H9 (cell line): ENCODE results near the gene SLC5A1. TPM values are rescaled to one million over a fixed set of nuclear protein-coding genes. Genes with fewer than 3 reads are reported as not detected.

Experiments
- DNase-seq: peaks from one replicate; pipeline ENCODE4 v3.0.0-alpha.2; 2017
- H2AFZ ChIP-seq: one replicate; pipeline ENCODE4 v1.6.1; 2013; ENCODE audit warnings: mild to moderate bottlenecking, low read length, control low read depth, moderate library complexity
- H2AK5ac ChIP-seq: 2 replicates; pipeline ENCODE4 v1.6.1; 2013; ENCODE audit warnings: low read length, control low read depth, mixed read lengths; ENCODE audit not compliant: insufficient read length
- H2BK120ac ChIP-seq: one replicate; pipeline ENCODE4 v1.6.1; 2013; ENCODE audit warnings: low read depth, mild to moderate bottlenecking, low read length, control low read depth, inconsistent platforms; ENCODE audit not compliant: poor library complexity, severe bottlenecking
- H2BK12ac ChIP-seq: 2 replicates; pipeline ENCODE4 v1.6.1; 2013; ENCODE audit warnings: low read length, control low read depth, mixed read lengths, low read depth; ENCODE audit not compliant: insufficient read length
- H2BK15ac ChIP-seq: 2 replicates; pipeline ENCODE4 v1.6.1; 2013; ENCODE audit warnings: low read depth, low read length, control low read depth
- H2BK20ac ChIP-seq: one replicate; pipeline ENCODE4 v1.6.1; 2013; ENCODE audit warnings: low read depth, mild to moderate bottlenecking, low read length, control low read depth, inconsistent platforms; ENCODE audit not compliant: poor library complexity, severe bottlenecking
- H2BK5ac ChIP-seq: 2 replicates; pipeline ENCODE4 v1.6.1; 2013; ENCODE audit warnings: low read length, control low read depth, mixed read lengths; ENCODE audit not compliant: insufficient read length
- H3K14ac ChIP-seq: 2 replicates; pipeline ENCODE4 v1.6.1; 2013; ENCODE audit warnings: low read length, control low read depth; ENCODE audit not compliant: insufficient read depth
- H3K18ac ChIP-seq: 2 replicates; pipeline ENCODE4 v1.6.1; 2013; ENCODE audit warnings: low read depth, mild to moderate bottlenecking, mixed read lengths, low read length, control low read depth; ENCODE audit not compliant: insufficient read length
- H3K23ac ChIP-seq: 2 replicates; pipeline ENCODE4 v1.6.1; 2013; ENCODE audit warnings: low read length, control low read depth, mixed read lengths, low read depth; ENCODE audit not compliant: insufficient read length
- H3K23me2 ChIP-seq: 2 replicates; pipeline ENCODE4 v1.6.1; 2013; ENCODE audit warnings: low read depth, mild to moderate bottlenecking, mixed read lengths, low read length, control low read depth; ENCODE audit not compliant: insufficient read length, poor library complexity, severe bottlenecking
- H3K27ac ChIP-seq: 2 replicates; pipeline ENCODE4 v1.5.1; 2013; ENCODE audit warnings: low read length, control low read depth, mixed read lengths, low read depth; ENCODE audit not compliant: insufficient read length
- H3K27me3 ChIP-seq: 2 replicates; pipeline ENCODE4 v1.6.1; 2013; ENCODE audit warnings: low read length, control low read depth, inconsistent platforms; ENCODE audit not compliant: insufficient read depth
- H3K4ac ChIP-seq: 2 replicates; pipeline ENCODE4 v1.6.1; 2013; ENCODE audit warnings: low read depth, mild to moderate bottlenecking, control low read depth, inconsistent platforms, low read length, moderate library complexity
- H3K4me1 ChIP-seq: 2 replicates; pipeline ENCODE4 v1.6.1; 2013; ENCODE audit warnings: low read length, control low read depth, inconsistent platforms; ENCODE audit not compliant: insufficient read depth
- H3K4me2 ChIP-seq: 2 replicates; pipeline ENCODE4 v1.6.1; 2013; ENCODE audit warnings: low read length, control low read depth, mixed read lengths; ENCODE audit not compliant: insufficient read length, insufficient read depth
- H3K56ac ChIP-seq: 2 replicates; pipeline ENCODE4 v1.6.1; 2013; ENCODE audit warnings: low read depth, mild to moderate bottlenecking, mixed read lengths, low read length, control low read depth; ENCODE audit not compliant: insufficient read length
- H3K79me1 ChIP-seq: 2 replicates; pipeline ENCODE4 v1.6.1; 2013; ENCODE audit warnings: low read depth, mild to moderate bottlenecking, moderate library complexity, low read length, control low read depth, inconsistent platforms; ENCODE audit not compliant: insufficient read depth, poor library complexity, severe bottlenecking
- H3K79me2 ChIP-seq: 2 replicates; pipeline ENCODE4 v1.6.1; 2013; ENCODE audit warnings: low read length, control low read depth, inconsistent platforms; ENCODE audit not compliant: insufficient read depth
- H3K9ac ChIP-seq: 2 replicates; pipeline ENCODE4 v1.6.1; 2013; ENCODE audit warnings: low read length, control low read depth, mixed read lengths; ENCODE audit not compliant: insufficient read length; ENCODE audit errors: extremely low read depth
- H3K9me3 ChIP-seq: one replicate; pipeline ENCODE4 v1.6.1; 2013; ENCODE audit warnings: low read depth, low read length, inconsistent platforms; ENCODE audit not compliant: control insufficient read depth
- H3T11ph ChIP-seq: one replicate; pipeline ENCODE4 v1.6.1; 2013; ENCODE audit warnings: mild to moderate bottlenecking, low read length, control low read depth, inconsistent platforms
- H4K20me1 ChIP-seq: one replicate; pipeline ENCODE4 v1.6.1; 2013; ENCODE audit not compliant: control insufficient read depth, insufficient read length, insufficient read depth
- H4K5ac ChIP-seq: 2 replicates; pipeline ENCODE4 v1.6.1; 2013; ENCODE audit warnings: low read depth, mild to moderate bottlenecking, mixed read lengths, low read length, control low read depth; ENCODE audit not compliant: insufficient read length
- H4K8ac ChIP-seq: replicated peaks from 2 replicates; pipeline ENCODE4 v1.6.1; 2013; ENCODE audit warnings: low read length, control low read depth, mixed read lengths, low read depth; ENCODE audit not compliant: insufficient read length
- H4K91ac ChIP-seq: 2 replicates; pipeline ENCODE4 v1.6.1; 2013; ENCODE audit warnings: low read depth, mild to moderate bottlenecking, moderate library complexity, mixed read lengths, low read length, control low read depth; ENCODE audit not compliant: insufficient read length
- H3K27ac Mint-ChIP-seq, 3 experiments: 2 replicates in 2 of 3; 3 replicates in 1 of 3; pipeline ENCODE4 v1.8.0; 2020 to 2021; ENCODE audit warnings: mixed read lengths in 3 of 3, mild to moderate bottlenecking in 1 of 3, moderate library complexity in 1 of 3
- H3K27me3 Mint-ChIP-seq: 2 replicates; pipeline ENCODE4 v1.8.0; 2021; ENCODE audit warnings: low read depth, mild to moderate bottlenecking, moderate library complexity, mixed read lengths
- H3K36me3 Mint-ChIP-seq, 3 experiments: 2 replicates in 2 of 3; 3 replicates in 1 of 3; pipeline ENCODE4 v1.8.0; 2020 to 2021; ENCODE audit warnings: low read depth in 3 of 3, mixed read lengths in 3 of 3; ENCODE audit not compliant: insufficient read depth in 1 of 3
- H3K4me1 Mint-ChIP-seq, 2 experiments: 2 replicates each; pipeline ENCODE4 v1.8.0; 2020; ENCODE audit warnings: mixed read lengths in 2 of 2
- H3K4me3 Mint-ChIP-seq, 2 experiments: 2 replicates in 1 of 2; 3 replicates in 1 of 2; pipeline ENCODE4 v1.8.0; 2020 to 2021; ENCODE audit warnings: mild to moderate bottlenecking in 2 of 2, mixed read lengths in 2 of 2, moderate library complexity in 1 of 2
- H3K9me3 Mint-ChIP-seq, 2 experiments: 2 replicates in 1 of 2; 3 replicates in 1 of 2; pipeline ENCODE4 v1.8.0; 2020; ENCODE audit warnings: mild to moderate bottlenecking in 2 of 2, mixed read lengths in 2 of 2, moderate library complexity in 1 of 2
- WGBS: extraction: QIAGEN DNeasy Blood & Tissue Kit; methylation state at CpG from one replicate; pipeline ENCODE4 v1.1.7; 2013; ENCODE audit warnings: missing lambda C conversion rate, low lambda C conversion rate, mixed read lengths; ENCODE audit not compliant: insufficient read length; ENCODE audit errors: extremely low coverage; 5-methylcytosine and 5-hydroxymethylcytosine counted together
- total RNA-seq: library from RNA; stranded (reverse); gene quantifications from 2 replicates; pipeline ENCODE4 v1.2.1, GENCODE V29; 2021
- TF ChIP-seq, protein P1 (sequence below): fragments of 200-600 bp; sonication (generic); conservative IDR thresholded peaks from 3 replicates; pipeline ENCODE4 v1.8.0; 2021; ENCODE audit warnings: antibody characterized with exemption, mild to moderate bottlenecking

The SLC5A1 gene
- total RNA-seq, 1 experiment from 2014 or later, result not detected

DNA sequence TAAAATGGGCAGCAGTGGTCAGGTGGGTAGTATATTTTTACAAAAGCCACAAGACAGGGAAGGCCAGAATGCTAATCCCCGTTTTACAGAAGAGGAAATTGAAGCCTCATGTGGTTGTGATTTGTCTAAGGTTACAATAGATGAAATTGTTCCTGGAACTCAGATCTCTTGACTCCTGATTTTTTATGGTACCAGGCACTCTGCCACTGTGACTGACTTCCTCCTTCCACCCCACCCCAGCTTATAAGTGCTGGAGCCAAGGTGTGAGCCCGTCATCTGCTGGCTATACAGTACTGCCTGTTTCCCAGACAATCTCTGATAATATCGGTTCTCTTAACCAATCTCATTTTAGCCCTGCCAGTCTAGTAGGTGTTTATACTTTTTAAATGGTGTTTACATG, 1.9 kb downstream of the SLC5A1 start:
- H2BK5ac ChIP-seq, result no peak overlapping the region
- no peak overlapping the region for H3K4me2 ChIP-seq
- H4K91ac ChIP-seq, result no peak overlapping the region
- no peak overlapping the region for H3K23ac ChIP-seq
- no peaks in the 10 kb centered on the region for H3K79me2 ChIP-seq
- Mint-ChIP-seq H3K9me3 (no peaks in the 10 kb centered on the region), H3K27me3 (peaks cover 76% of the 10 kb centered on the region), H3K27ac (no peak overlapping the region), H3K4me3 (no peak overlapping the region), H3K4me1 (no peaks in the 10 kb centered on the region), H3K36me3 (no peaks in the 10 kb centered on the region; a peak in 1 of 7 replicates)
- H3K9me3 ChIP-seq, result no peaks in the 10 kb centered on the region
- no peak overlapping the region for H2AK5ac ChIP-seq
- no peak overlapping the region for H3K14ac ChIP-seq
- H3K4ac ChIP-seq, result no peak overlapping the region
- no peaks in the 10 kb centered on the region for H4K20me1 ChIP-seq
- no peak overlapping the region for H2AFZ ChIP-seq
- H3K79me1 ChIP-seq, result no peaks in the 10 kb centered on the region
- no peak overlapping the region for H3K27ac ChIP-seq
- H3K4me1 ChIP-seq, result no peaks in the 10 kb centered on the region
- no peak overlapping the region for H4K5ac ChIP-seq
- DNase-seq, result no peak
- WGBS, result no CpG with 5 or more reads among the region's 3 CpGs
- H3K9ac ChIP-seq, result no peak overlapping the region
- no peak overlapping the region for H2BK15ac ChIP-seq
- no peak overlapping the region for H3T11ph ChIP-seq
- H2BK120ac ChIP-seq, result no peak overlapping the region
- H3K27me3 ChIP-seq, result no peaks in the 10 kb centered on the region; the same call in 1 of the 2 replicates
- TF ChIP-seq, protein P1, sequence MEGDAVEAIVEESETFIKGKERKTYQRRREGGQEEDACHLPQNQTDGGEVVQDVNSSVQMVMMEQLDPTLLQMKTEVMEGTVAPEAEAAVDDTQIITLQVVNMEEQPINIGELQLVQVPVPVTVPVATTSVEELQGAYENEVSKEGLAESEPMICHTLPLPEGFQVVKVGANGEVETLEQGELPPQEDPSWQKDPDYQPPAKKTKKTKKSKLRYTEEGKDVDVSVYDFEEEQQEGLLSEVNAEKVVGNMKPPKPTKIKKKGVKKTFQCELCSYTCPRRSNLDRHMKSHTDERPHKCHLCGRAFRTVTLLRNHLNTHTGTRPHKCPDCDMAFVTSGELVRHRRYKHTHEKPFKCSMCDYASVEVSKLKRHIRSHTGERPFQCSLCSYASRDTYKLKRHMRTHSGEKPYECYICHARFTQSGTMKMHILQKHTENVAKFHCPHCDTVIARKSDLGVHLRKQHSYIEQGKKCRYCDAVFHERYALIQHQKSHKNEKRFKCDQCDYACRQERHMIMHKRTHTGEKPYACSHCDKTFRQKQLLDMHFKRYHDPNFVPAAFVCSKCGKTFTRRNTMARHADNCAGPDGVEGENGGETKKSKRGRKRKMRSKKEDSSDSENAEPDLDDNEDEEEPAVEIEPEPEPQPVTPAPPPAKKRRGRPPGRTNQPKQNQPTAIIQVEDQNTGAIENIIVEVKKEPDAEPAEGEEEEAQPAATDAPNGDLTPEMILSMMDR, result no peak
- no peak overlapping the region for H3K56ac ChIP-seq
- H2BK12ac ChIP-seq, result no peak overlapping the region
- H4K8ac ChIP-seq, result no peak overlapping the region
- no peak overlapping the region for H2BK20ac ChIP-seq
- H3K18ac ChIP-seq, result no peak overlapping the region
- H3K23me2 ChIP-seq, result no peaks in the 10 kb centered on the region
